ENCODE results near the gene BABAM2.

DNA sequence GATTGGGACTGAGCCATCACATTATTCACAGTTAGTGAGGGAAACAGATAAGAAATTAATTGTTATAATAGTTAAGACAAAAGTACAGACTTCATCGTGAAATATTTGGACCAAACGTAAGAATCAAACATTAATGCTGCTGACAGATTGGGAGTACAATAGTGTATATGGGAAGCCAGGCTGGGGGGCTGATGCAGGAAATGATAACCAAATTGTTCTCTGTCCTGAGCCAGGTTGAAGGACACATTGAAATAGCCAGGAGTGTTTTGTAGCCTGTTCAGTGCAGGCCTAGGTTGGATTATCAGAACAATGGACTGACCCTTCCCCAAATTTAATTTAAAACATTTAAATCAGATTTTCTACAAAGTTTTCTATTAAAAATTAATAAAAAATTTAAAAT is 203.2 kb downstream of the BABAM2 start:
- TF ChIP-seq RAD21 (IDR thresholded peaks at IDR 0.05): no peak
- TF ChIP-seq, protein P1, sequence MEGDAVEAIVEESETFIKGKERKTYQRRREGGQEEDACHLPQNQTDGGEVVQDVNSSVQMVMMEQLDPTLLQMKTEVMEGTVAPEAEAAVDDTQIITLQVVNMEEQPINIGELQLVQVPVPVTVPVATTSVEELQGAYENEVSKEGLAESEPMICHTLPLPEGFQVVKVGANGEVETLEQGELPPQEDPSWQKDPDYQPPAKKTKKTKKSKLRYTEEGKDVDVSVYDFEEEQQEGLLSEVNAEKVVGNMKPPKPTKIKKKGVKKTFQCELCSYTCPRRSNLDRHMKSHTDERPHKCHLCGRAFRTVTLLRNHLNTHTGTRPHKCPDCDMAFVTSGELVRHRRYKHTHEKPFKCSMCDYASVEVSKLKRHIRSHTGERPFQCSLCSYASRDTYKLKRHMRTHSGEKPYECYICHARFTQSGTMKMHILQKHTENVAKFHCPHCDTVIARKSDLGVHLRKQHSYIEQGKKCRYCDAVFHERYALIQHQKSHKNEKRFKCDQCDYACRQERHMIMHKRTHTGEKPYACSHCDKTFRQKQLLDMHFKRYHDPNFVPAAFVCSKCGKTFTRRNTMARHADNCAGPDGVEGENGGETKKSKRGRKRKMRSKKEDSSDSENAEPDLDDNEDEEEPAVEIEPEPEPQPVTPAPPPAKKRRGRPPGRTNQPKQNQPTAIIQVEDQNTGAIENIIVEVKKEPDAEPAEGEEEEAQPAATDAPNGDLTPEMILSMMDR (IDR thresholded peaks at IDR 0.05; ENCODE audit: low read depth, low read length, missing input control): no peak
- TF ChIP-seq, protein P2, sequence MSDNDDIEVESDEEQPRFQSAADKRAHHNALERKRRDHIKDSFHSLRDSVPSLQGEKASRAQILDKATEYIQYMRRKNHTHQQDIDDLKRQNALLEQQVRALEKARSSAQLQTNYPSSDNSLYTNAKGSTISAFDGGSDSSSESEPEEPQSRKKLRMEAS (IDR thresholded peaks at IDR 0.05): no peak
- no peak for TF ChIP-seq RXRA (IDR thresholded peaks at IDR 0.05)
- TF ChIP-seq YY1 (IDR thresholded peaks at IDR 0.05): no peak

Measured in liver (tissue), 3 donors.